Measurements from ENCODE around the gene GGT1.

- no peak for TF ChIP-seq EZH2phosphoT487 (IDR thresholded peaks at IDR 0.05; ENCODE audit: low read length)
- TF ChIP-seq, protein P1, sequence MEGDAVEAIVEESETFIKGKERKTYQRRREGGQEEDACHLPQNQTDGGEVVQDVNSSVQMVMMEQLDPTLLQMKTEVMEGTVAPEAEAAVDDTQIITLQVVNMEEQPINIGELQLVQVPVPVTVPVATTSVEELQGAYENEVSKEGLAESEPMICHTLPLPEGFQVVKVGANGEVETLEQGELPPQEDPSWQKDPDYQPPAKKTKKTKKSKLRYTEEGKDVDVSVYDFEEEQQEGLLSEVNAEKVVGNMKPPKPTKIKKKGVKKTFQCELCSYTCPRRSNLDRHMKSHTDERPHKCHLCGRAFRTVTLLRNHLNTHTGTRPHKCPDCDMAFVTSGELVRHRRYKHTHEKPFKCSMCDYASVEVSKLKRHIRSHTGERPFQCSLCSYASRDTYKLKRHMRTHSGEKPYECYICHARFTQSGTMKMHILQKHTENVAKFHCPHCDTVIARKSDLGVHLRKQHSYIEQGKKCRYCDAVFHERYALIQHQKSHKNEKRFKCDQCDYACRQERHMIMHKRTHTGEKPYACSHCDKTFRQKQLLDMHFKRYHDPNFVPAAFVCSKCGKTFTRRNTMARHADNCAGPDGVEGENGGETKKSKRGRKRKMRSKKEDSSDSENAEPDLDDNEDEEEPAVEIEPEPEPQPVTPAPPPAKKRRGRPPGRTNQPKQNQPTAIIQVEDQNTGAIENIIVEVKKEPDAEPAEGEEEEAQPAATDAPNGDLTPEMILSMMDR (IDR thresholded peaks at IDR 0.05; ENCODE audit: low read length): no peak
Observed at GRCh38 chr22:24589518-24590030, 13.4 kb upstream of the GGT1 start.
